Subcutaneous adipose tissue (tissue), 4 donors: ENCODE measurements around the gene TRAF1. TPM values are rescaled to one million over a fixed set of nuclear protein-coding genes. Genes with fewer than 3 reads are reported as not detected.

Experiments
- total RNA-seq, 4 donors: library from RNA; depleted of rRNA; stranded (reverse); fragments of >200 nt; gene quantifications; one replicate each; pipeline ENCODE4 v1.1.0, GENCODE V29; 2016
- TF ChIP-seq, protein P1 (sequence below): fragments of 450-650 bp; IDR thresholded peaks from one replicate; pipeline ENCODE4 v1.5.1; 2016; ENCODE audit warnings: low read depth, mild to moderate bottlenecking, control low read depth, antibody characterized with exemption, moderate library complexity

The TRAF1 gene
- total RNA-seq, 4 donors from 2014 or later: 1.8 to 12.1 (median 5.7) TPM

DNA sequence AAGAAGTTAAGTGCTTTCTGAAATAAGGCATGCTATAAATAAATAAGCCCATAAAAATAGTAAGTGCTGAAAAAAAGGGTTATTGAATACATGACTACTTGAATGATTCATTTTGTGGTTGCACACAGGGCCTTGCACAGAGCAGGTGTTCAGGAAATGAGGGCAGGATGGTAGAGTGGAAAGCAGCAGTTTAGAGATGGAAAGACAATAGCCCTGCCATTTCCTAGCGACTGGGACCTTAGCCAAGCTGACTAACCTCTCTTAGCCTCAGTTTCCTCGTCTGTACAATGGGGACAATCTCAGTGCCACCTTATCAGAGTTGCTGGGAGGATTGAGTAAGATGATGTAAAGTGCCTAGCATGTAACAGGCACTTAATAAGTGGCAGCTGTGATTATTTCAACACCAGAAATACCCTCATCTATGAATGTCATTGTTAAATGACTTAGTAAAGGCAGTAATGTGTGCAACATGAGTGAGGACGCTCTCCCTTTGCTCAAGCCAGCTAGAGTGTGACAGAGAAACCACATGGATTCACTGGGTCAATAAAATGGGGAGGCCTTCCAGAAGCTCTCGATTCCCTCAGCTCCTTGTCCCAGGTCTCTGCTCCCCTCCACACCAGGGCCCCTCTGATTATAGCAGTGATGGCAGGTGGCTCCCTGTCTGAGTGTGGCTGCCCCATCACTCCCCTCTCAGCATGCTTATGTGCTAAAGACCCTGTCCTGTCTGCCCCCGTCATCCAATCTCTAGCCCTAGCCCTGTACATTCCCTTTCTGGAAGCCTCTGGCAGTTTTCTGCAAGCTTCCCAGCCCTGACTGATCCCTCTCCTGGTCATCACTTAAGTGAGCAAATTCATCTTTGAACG is 33.6 kb downstream of the TRAF1 start:
- TF ChIP-seq, protein P1, sequence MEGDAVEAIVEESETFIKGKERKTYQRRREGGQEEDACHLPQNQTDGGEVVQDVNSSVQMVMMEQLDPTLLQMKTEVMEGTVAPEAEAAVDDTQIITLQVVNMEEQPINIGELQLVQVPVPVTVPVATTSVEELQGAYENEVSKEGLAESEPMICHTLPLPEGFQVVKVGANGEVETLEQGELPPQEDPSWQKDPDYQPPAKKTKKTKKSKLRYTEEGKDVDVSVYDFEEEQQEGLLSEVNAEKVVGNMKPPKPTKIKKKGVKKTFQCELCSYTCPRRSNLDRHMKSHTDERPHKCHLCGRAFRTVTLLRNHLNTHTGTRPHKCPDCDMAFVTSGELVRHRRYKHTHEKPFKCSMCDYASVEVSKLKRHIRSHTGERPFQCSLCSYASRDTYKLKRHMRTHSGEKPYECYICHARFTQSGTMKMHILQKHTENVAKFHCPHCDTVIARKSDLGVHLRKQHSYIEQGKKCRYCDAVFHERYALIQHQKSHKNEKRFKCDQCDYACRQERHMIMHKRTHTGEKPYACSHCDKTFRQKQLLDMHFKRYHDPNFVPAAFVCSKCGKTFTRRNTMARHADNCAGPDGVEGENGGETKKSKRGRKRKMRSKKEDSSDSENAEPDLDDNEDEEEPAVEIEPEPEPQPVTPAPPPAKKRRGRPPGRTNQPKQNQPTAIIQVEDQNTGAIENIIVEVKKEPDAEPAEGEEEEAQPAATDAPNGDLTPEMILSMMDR: no peak

DNA sequence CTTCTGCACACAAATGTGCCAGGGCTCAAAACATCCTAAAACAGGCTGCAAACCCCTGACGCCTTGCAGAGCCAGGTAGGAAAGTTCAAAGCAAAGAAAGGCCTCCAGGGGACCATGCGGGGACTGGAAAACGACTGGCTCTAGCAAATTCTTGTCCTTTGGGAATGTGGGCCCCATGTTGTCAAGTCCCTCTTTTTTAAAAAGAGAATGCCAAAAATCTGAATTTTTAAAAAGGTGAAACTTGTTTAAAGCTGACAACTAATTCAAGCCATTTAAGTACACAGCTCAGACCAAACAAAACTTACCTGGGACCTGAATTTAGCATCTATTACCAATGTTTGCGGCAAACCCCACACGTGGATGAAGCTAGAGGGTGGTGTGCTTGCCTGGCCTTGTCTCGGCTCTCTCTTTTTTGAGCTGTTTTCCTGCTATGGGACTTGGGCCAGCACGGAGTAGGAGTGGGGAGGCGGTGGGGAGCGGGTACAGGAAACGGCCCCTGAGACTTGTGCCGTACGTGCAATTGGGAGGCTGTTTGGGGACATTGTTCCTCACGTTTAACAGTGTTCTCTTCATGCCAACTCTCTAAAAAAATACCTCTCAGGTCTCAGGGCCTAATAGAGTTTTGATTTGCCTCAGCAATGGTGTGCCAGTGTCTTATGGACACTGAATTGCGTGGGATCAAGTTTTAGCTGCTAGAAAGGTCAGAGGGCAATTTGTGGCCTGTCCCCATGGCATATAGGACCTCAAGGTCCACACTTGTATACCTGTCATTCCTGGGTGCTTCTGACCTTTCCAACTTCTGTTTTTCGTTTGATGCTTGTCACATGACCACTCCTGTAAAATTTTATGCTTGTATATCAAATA is 34.5 kb downstream of the TRAF1 start:
- TF ChIP-seq, protein P1: no peak

DNA sequence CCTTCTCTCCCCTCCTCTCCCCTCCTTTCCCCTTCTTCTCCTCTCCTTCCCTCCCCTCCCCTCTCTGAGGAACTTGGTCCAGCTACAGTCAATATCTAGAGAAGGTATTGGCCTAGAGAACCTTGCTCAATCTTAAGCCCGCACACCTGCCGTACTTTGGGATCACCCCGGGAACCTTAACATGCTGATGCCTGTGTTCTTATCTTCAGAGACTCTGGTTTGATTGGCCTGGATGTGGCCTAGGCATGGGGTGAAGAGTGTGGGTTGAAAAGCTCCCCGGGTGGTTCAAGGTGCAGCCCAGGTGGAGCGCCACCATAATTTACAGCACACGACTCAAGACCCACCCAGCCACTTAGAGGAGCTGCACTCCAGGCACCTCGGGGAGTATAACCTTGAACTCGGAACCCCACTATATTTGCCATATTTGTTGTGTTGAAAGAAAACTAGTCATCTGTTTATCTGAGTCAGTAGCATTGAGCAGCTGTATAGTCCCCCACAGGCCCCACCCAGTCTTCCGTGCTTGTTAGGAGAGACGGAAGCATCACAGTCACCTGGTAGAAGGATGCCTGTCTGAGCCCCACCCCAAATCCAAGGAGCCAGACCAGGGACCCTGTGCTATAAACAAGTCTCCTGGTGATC is 35.2 kb downstream of the TRAF1 start:
- TF ChIP-seq, protein P1: no peak

DNA sequence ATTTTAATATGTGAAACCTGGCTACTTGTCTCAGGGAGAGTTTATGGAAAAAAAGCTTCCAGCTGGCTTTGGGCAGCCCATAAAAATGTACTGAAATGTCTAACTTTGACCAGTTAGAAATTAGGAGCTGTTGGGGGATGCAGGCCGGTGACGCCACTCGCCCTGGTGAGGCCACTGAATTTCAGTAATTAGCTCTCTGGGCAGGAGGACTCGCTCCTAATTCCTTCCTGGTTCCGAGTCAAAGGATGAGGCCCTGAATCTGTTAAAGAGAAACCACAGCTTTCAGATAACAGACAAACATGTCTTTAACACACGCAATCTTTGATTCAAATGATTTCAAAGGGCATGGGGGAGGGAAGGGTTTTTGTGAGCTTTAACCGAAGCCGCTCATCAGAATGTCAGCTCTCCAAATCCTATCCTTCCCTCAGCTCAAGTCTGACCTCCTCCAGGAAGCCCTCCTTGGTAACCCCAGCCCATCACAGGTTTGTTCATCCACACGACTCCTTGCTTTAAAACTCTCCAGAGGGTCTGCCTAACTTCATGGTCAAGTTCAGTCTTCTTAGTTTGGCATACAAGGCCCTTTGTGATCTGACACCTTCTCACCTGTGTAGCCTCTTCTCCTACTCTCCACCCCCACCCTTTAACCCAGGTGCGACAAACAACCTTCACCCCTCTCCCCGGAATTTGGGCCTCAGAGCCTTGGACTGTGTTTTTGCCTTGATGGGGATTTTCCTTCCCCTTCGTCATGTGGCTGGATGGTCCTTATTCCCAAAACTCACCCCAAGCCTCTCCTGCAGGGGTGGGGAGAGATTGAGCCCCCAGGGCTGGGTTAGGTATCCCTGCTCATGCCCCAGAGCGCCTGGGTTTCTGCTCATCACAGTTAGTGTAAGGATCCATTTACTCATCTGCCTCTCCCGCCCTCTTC is 36.0 kb downstream of the TRAF1 start:
- TF ChIP-seq, protein P1: no peak

DNA sequence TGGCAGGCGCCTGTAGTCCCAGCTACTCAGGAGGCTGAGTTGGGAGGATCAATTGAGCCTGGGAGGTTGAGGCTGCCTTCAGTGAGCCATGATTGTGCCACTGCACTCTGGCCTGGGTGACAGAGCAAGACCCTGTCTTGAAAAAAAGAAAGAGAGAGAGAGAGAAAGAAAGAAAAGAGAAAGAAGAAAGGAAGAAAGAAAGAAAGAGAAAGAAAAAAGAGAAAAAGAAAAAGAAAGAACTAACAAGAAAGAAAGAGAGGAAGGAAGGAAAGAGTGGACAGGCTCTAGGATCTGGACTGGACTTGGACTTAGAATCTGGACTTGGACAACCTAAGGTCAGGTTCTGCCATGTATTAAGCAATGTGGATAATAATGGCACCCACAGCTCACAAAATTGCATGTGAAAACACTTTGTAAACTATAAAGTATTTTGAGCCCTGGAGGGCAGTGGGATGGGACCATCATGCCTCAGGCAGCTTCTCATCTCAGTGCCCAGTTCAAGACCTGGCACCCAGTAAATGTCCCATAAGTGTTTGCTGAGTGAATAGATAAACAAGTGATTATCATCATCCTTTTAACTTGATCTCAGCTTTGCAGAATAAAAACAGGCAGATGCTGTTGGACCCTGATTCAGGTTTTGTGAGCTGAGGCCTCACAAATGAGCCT is 36.9 kb downstream of the TRAF1 start:
- TF ChIP-seq, protein P1: no peak

DNA sequence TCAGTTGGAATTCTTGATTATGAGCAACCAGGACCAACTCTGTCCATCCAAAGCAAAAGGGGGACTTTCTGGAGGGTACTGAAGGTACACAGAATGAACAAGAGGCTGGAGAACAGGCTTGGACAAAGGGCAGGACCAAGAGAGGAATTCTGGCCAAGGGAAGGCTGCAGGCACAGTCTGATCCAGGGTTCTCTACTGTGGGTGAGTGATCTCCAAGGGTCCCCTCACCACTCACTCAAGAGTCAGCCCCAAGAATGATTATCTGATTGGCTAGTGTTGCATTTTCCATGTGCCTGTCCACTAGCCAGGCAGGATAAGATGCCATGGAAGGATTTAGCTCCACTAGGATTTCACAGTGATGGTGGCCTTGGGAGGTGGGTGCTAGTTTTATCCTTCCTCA is 38.0 kb downstream of the TRAF1 start:
- TF ChIP-seq, protein P1: no peak
